Natural killer cell (primary cell): Measurements from ENCODE around the gene MLLT10. TPM values are rescaled to one million over a fixed set of nuclear protein-coding genes. Genes with fewer than 3 reads are reported as not detected.
"Not testable (repeated sequence)": the region's sequence is repeated elsewhere in the genome, so short reads cannot be mapped to it uniquely, and the experiment has no call there.

Experiments used
- ATAC-seq, 3 donors: fragments of 150-1000 bp in 2 of 3; fragments of 200-7000 bp in 1 of 3; cut with Tn5 transposase; 1 replicate in 1 of 3; 2 replicates in 2 of 3; pipeline ENCODE4 v1.10.0; 2021; ENCODE audit warnings: mild to moderate bottlenecking in 2 of 3, moderate library complexity in 2 of 3
- DNase-seq, 2 donors: peaks; one replicate each; pipeline versions ENCODE4 v3.0.0 to v3.0.0-alpha.2; 2013 to 2021; ENCODE audit warnings: mixed read lengths in 1 of 2
- H3K27ac ChIP-seq: one replicate; pipeline ENCODE4 v1.5.1; 2013; ENCODE audit warnings: mild to moderate bottlenecking, low read length
- H3K27me3 ChIP-seq: one replicate; pipeline ENCODE4 v1.6.1; 2013; ENCODE audit warnings: low read length; ENCODE audit not compliant: control insufficient read depth, insufficient read depth
- H3K36me3 ChIP-seq: one replicate; pipeline ENCODE4 v1.6.1; 2013; ENCODE audit warnings: low read length; ENCODE audit not compliant: control insufficient read depth, insufficient read depth
- H3K4me1 ChIP-seq: one replicate; pipeline ENCODE4 v1.6.1; 2013; ENCODE audit warnings: low read length; ENCODE audit not compliant: control insufficient read depth, insufficient read depth
- H3K4me3 ChIP-seq: one replicate; pipeline ENCODE4 v1.5.1; 2013; ENCODE audit warnings: low read length
- H3K9me3 ChIP-seq: one replicate; pipeline ENCODE4 v1.6.1; 2013; ENCODE audit warnings: low read length; ENCODE audit not compliant: control insufficient read depth, insufficient read depth
- H3K27ac Mint-ChIP-seq, 2 donors: one replicate each; pipeline ENCODE4 v1.8.0; 2022; ENCODE audit warnings: mild to moderate bottlenecking in 2 of 2, mixed read lengths in 2 of 2, moderate library complexity in 1 of 2
- H3K27me3 Mint-ChIP-seq, 2 donors: one replicate each; pipeline ENCODE4 v1.8.0; 2022; ENCODE audit warnings: low read depth in 2 of 2, mixed read lengths in 2 of 2
- H3K36me3 Mint-ChIP-seq: one replicate; pipeline ENCODE4 v1.8.0; 2022; ENCODE audit warnings: mixed read lengths
- H3K4me1 Mint-ChIP-seq, 2 donors: one replicate each; pipeline ENCODE4 v1.8.0; 2022; ENCODE audit warnings: mixed read lengths in 2 of 2
- H3K4me3 Mint-ChIP-seq: one replicate; pipeline ENCODE4 v1.8.0; 2022; ENCODE audit warnings: mild to moderate bottlenecking, moderate library complexity, mixed read lengths
- H3K9me3 Mint-ChIP-seq, 2 donors: one replicate each; pipeline ENCODE4 v1.8.0; 2022; ENCODE audit warnings: mixed read lengths in 2 of 2
- CTCF ChIP-seq: fragments of 200-600 bp; IDR thresholded peaks from one replicate; pipeline ENCODE4 v1.8.0; 2022; ENCODE audit warnings: antibody characterized with exemption
- WGBS: methylation state at CpG from one replicate; pipeline ENCODE4 v1.1.7; 2013; ENCODE audit warnings: missing lambda C conversion rate; ENCODE audit not compliant: insufficient coverage; 5-methylcytosine and 5-hydroxymethylcytosine counted together
- intact Hi-C: fragments of 100-400 bp; cut with micrococcal nuclease; formaldehyde crosslinking; loops from one replicate; pipeline ENCODE4 v1.14.2; 2022
- total RNA-seq, 4 donors: library from RNA; stranded (reverse); fragments of 120-200 nt in 1 of 4; gene quantifications; one replicate each; pipeline versions ENCODE4 v1.2.3 to v1.2.4, GENCODE V29; 2013 to 2022

The MLLT10 gene
- total RNA-seq, 3 donors from 2014 or later (not counting 1 experiment from before 2014, with no cell fraction given), result 40.4 to 65.2 (median 60.0) TPM

GRCh38 chr10:21570761-21571521, 36.9 kb downstream of the MLLT10 start:
- H3K4me3 ChIP-seq, result no peak overlapping the region
- Mint-ChIP-seq H3K27me3 (no peaks in the 10 kb centered on the region), H3K4me1 (peaks cover 35 to 51% of the 10 kb centered on the region in 2 donors)

GRCh38 chr10:21572578-21572977, 38.5 kb downstream of the MLLT10 start:
- no peak for ATAC-seq

More at GRCh38 chr10:21570761-21571521, 36.9 kb downstream of the MLLT10 start:
- Histone ChIP-seq H3K27me3 (no peaks in the 10 kb centered on the region), H3K27ac (no peak overlapping the region), H3K36me3 (no peaks in the 10 kb centered on the region), H3K9me3 (no peaks in the 10 kb centered on the region), H3K4me1 (peaks cover 5% of the 10 kb centered on the region)
- 100% methylated on average over 3 of the region's 3 CpGs for WGBS
- H3K27ac Mint-ChIP-seq, result peak overlapping the region; percentile 54 to 80
- intact Hi-C loops, result no loop called here
- DNase-seq (no peak), ATAC-seq (no peak)
- H3K9me3 Mint-ChIP-seq, result no peaks in the 10 kb centered on the region
- peaks cover 7% of the 10 kb centered on the region for H3K36me3 Mint-ChIP-seq
- TF ChIP-seq CTCF, result no peak
- H3K4me3 Mint-ChIP-seq, result no peak overlapping the region

GRCh38 chr10:21574514-21574913, 40.5 kb downstream of the MLLT10 start:
- H3K27me3 ChIP-seq, intact Hi-C loops, H3K36me3 ChIP-seq, H3K4me3 Mint-ChIP-seq, H3K36me3 Mint-ChIP-seq, DNase-seq, H3K27ac ChIP-seq, H3K27me3 Mint-ChIP-seq, H3K4me1 ChIP-seq, H3K9me3 ChIP-seq, H3K27ac Mint-ChIP-seq, H3K4me3 ChIP-seq, ATAC-seq, H3K9me3 Mint-ChIP-seq: not testable (repeated sequence)
- H3K4me1 Mint-ChIP-seq, result peaks cover 42 to 48% of the 10 kb centered on the region in 2 donors
- 100% methylated on average over 2 of the region's 2 CpGs for WGBS

More at GRCh38 chr10:21572578-21572977, 38.5 kb downstream of the MLLT10 start:
- no peak for DNase-seq
- no peaks in the 10 kb centered on the region for H3K27me3 ChIP-seq
- no peak overlapping the region for H3K4me3 ChIP-seq
- Mint-ChIP-seq H3K4me1 (peaks cover 33 to 49% of the 10 kb centered on the region in 2 donors), H3K9me3 (no peaks in the 10 kb centered on the region), H3K27me3 (no peaks in the 10 kb centered on the region), H3K4me3 (no peak overlapping the region), H3K27ac (peak overlapping the region in 1 of 2 donors; percentile 54), H3K36me3 (peaks cover 7% of the 10 kb centered on the region)
- H3K27ac ChIP-seq, result no peak overlapping the region
- H3K9me3 ChIP-seq, result no peaks in the 10 kb centered on the region
- peaks cover 5% of the 10 kb centered on the region for H3K4me1 ChIP-seq
- no peak for TF ChIP-seq CTCF
- intact Hi-C loops, result no loop called here
- WGBS, result 100% methylated on average over 2 of the region's 3 CpGs
- no peaks in the 10 kb centered on the region for H3K36me3 ChIP-seq

- Histone ChIP-seq H3K4me1 (no peaks in the 10 kb centered on the region), H3K27me3 (no peaks in the 10 kb centered on the region), H3K9me3 (no peaks in the 10 kb centered on the region), H3K4me3 (no peak overlapping the region), H3K36me3 (no peaks in the 10 kb centered on the region), H3K27ac (no peak overlapping the region)
- DNase-seq, result no peak
- no peak for TF ChIP-seq CTCF
- peaks cover 0 to 2% of the 10 kb centered on the region in 2 donors for H3K9me3 Mint-ChIP-seq
- no peaks in the 10 kb centered on the region for H3K27me3 Mint-ChIP-seq
- peaks cover 26 to 31% of the 10 kb centered on the region in 2 donors for H3K4me1 Mint-ChIP-seq
- no peak for ATAC-seq
- no peak overlapping the region for H3K4me3 Mint-ChIP-seq
- WGBS, result 84% methylated on average over 5 of the region's 5 CpGs
- peak overlapping the region in 1 of 2 donors; percentile 11 for H3K27ac Mint-ChIP-seq
- H3K36me3 Mint-ChIP-seq, result peaks cover 6% of the 10 kb centered on the region
- intact Hi-C loops, result no loop called here
Measured at GRCh38 chr10:21579291-21579690, 45.3 kb downstream of the MLLT10 start.

- 35% methylated on average over 3 of the region's 3 CpGs for WGBS
- ATAC-seq, H3K4me3 Mint-ChIP-seq, H3K27me3 ChIP-seq, H3K36me3 Mint-ChIP-seq, intact Hi-C loops, H3K36me3 ChIP-seq, H3K9me3 Mint-ChIP-seq, H3K4me3 ChIP-seq, DNase-seq, H3K27ac ChIP-seq, H3K4me1 ChIP-seq, H3K9me3 ChIP-seq, H3K27me3 Mint-ChIP-seq: not testable (repeated sequence)
- Mint-ChIP-seq H3K4me1 (peaks cover 26 to 41% of the 10 kb centered on the region in 2 donors), H3K27ac (peak overlapping the region in 1 of 2 donors; percentile 30)
Measured at GRCh38 chr10:21581421-21581834, 47.4 kb downstream of the MLLT10 start.
